Endothelial cell of umbilical vein (primary cell): ENCODE measurements around the gene VRK1. TPM values are rescaled to one million over a fixed set of nuclear protein-coding genes. Genes with fewer than 3 reads are reported as not detected.

Experiments used
- BruUV-seq: library from RNA; stranded (reverse); fragments of 400-500 nt; replicated peaks from 2 replicates; lab custom pipeline; 2021; lab: Mats Ljungman, UMichigan
- CTCF ChIA-PET: fragments of 300-600, 350-600 bp; sonication (Branson Sonifier 250); formaldehyde crosslinking; loops from one replicate; lab custom pipeline; 2021; ENCODE audit warnings: antibody characterized with exemption, inconsistent platforms; lab: Charles Lee
- POLR2A ChIA-PET: fragments of 300-600, 350-600 bp; sonication (Branson Sonifier 250); formaldehyde crosslinking; loops from one replicate; lab custom pipeline; 2021; ENCODE audit warnings: antibody characterized with exemption, inconsistent platforms; lab: Charles Lee
- DNase-seq: peaks from one replicate; pipeline ENCODE4 v3.0.0-alpha.2; 2011; ENCODE audit warnings: low read depth, low spot score
- FAIRE-seq: peaks from 2 replicates; lab custom pipeline; 2011; peaks lifted over from hg19 to GRCh38; lab: Jason Lieb, UNC
- H2AFZ ChIP-seq: 2 replicates; pipeline ENCODE4 v1.6.0; 2012; ENCODE audit warnings: low read depth, low read length, control low read depth, inconsistent platforms
- H3K27ac ChIP-seq: 2 replicates; pipeline ENCODE4 v1.5.1; 2011; ENCODE audit warnings: low read depth, mild to moderate bottlenecking, control low read depth, low read length, moderate library complexity; ENCODE audit not compliant: insufficient read depth
- H3K27me3 ChIP-seq, 2 experiments: 2 replicates each; pipeline versions ENCODE4 v1.6.0 to v1.6.1; 2011; ENCODE audit warnings: low read length in 2 of 2, mixed read lengths in 1 of 2; ENCODE audit not compliant: control insufficient read depth in 2 of 2, insufficient read depth in 2 of 2
- H3K36me3 ChIP-seq, 2 experiments: 2 replicates in 1 of 2; 3 replicates in 1 of 2; pipeline ENCODE4 v1.5.1; 2011; ENCODE audit warnings: low read length in 2 of 2, mild to moderate bottlenecking in 1 of 2, moderate library complexity in 1 of 2; ENCODE audit not compliant: control insufficient read depth in 2 of 2, insufficient read depth in 2 of 2; ENCODE audit errors: extremely low read depth in 1 of 2
- H3K4me1 ChIP-seq: 3 replicates; pipeline ENCODE4 v1.5.1; 2011; ENCODE audit warnings: mild to moderate bottlenecking, low read length; ENCODE audit not compliant: control insufficient read depth, insufficient read depth; ENCODE audit errors: extremely low read depth
- H3K4me2 ChIP-seq: 2 replicates; pipeline ENCODE4 v1.6.1; 2011; ENCODE audit warnings: low read length, control low read depth, mixed read lengths; ENCODE audit not compliant: insufficient read depth
- H3K4me3 ChIP-seq, 3 experiments: fragments of 200-600 bp in 1 of 3; sonication (generic), shearing (Covaris generic) in 1 of 3; replicated peaks in 1 of 3; 2 replicates each; pipeline ENCODE4 v1.5.1; 2011 to 2016; ENCODE audit warnings: control low read depth in 3 of 3, low read length in 3 of 3, mild to moderate bottlenecking in 2 of 3, inconsistent platforms in 1 of 3, low read depth in 1 of 3, moderate library complexity in 1 of 3; ENCODE audit not compliant: insufficient read depth in 1 of 3
- H3K79me2 ChIP-seq: 2 replicates; pipeline ENCODE4 v1.6.0; 2012; ENCODE audit warnings: low read length, inconsistent platforms; ENCODE audit not compliant: control insufficient read depth, insufficient read depth
- H3K9ac ChIP-seq: replicated peaks from 2 replicates; pipeline ENCODE3; 2011; ENCODE audit warnings: low read length, control low read depth; ENCODE audit not compliant: insufficient read depth; ENCODE audit errors: extremely low read depth
- H3K9me1 ChIP-seq: replicated peaks from 3 replicates; pipeline ENCODE4 v1.6.0; 2011; ENCODE audit warnings: mild to moderate bottlenecking, low read length; ENCODE audit not compliant: control insufficient read depth, insufficient read depth; ENCODE audit errors: extremely low read depth
- H3K9me3 ChIP-seq: replicated peaks from 2 replicates; pipeline ENCODE4 v1.5.1; 2012; ENCODE audit warnings: low read length, inconsistent platforms; ENCODE audit not compliant: control insufficient read depth, insufficient read depth
- H4K20me1 ChIP-seq: replicated peaks from 2 replicates; pipeline ENCODE3; 2011; ENCODE audit warnings: mild to moderate bottlenecking, low read length; ENCODE audit not compliant: control insufficient read depth, insufficient read depth; ENCODE audit errors: extremely low read depth
- CTCF ChIP-seq, 2 donors: IDR thresholded peaks; 1 replicate in 1 of 2; 2 replicates in 1 of 2; pipeline ENCODE4 v1.5.1; 2011; ENCODE audit warnings: low read length in 2 of 2, mild to moderate bottlenecking in 2 of 2, moderate library complexity in 2 of 2, control low read depth in 1 of 2, inconsistent platforms in 1 of 2, low read depth in 1 of 2; ENCODE audit not compliant: insufficient read depth in 1 of 2; ENCODE audit errors: extremely low read depth in 1 of 2
- EZH2 ChIP-seq: IDR thresholded peaks from 2 replicates; pipeline ENCODE4 v1.6.1; 2012; ENCODE audit warnings: borderline replicate concordance, low read depth, mild to moderate bottlenecking, moderate library complexity, low read length, inconsistent platforms; ENCODE audit not compliant: severe bottlenecking
- FOS ChIP-seq: IDR thresholded peaks from 2 replicates; pipeline ENCODE4 v1.6.1; 2011; ENCODE audit warnings: mild to moderate bottlenecking, low read length, moderate library complexity, borderline replicate concordance; ENCODE audit not compliant: insufficient read depth
- GATA2 ChIP-seq: IDR thresholded peaks from 2 replicates; pipeline ENCODE4 v1.7.0; 2011; ENCODE audit warnings: low read depth, mild to moderate bottlenecking, moderate library complexity, mixed read lengths, low read length; ENCODE audit not compliant: insufficient read length, insufficient read depth
- JUN ChIP-seq: IDR thresholded peaks from 2 replicates; pipeline ENCODE4 v1.6.1; 2011; ENCODE audit warnings: borderline replicate concordance, low read depth; ENCODE audit not compliant: insufficient read length, insufficient read depth
- MAX ChIP-seq: IDR thresholded peaks from 2 replicates; pipeline ENCODE4 v1.6.1; 2011; ENCODE audit not compliant: insufficient read depth, insufficient read length
- MYC ChIP-seq: IDR thresholded peaks from one replicate; pipeline ENCODE4 v1.6.1; 2011; ENCODE audit warnings: mild to moderate bottlenecking, low read depth, low read length
- POLR2A ChIP-seq: IDR thresholded peaks from 2 replicates; pipeline ENCODE4 v1.6.1; 2012; ENCODE audit warnings: low read depth, mild to moderate bottlenecking, control low read depth, low read length
- POLR2AphosphoS5 ChIP-seq: IDR thresholded peaks from 2 replicates; pipeline ENCODE4 v1.6.1; 2012; ENCODE audit warnings: low read depth, mild to moderate bottlenecking, control low read depth, low read length, moderate library complexity; ENCODE audit not compliant: insufficient read depth
- dilution Hi-C: fragments of 300-500 bp; cut with MboI; formaldehyde crosslinking; loops from one replicate; pipeline ENCODE4 v1.15.0; 2019; ENCODE audit warnings: low sequenced_read_pairs; ENCODE audit not compliant: extremely low pct_ligation_motif_present
- intact Hi-C: fragments of 100-400 bp; cut with micrococcal nuclease; formaldehyde crosslinking; loops from one replicate; pipeline ENCODE4 v1.10.0; 2022
- polyA plus RNA-seq, 4 experiments: library from polyadenylated mRNA; depleted of rRNA in 3 of 4; stranded (reverse) in 3 of 4; unstranded in 1 of 4; fragments of >200 nt; gene quantifications; 2 replicates each; pipeline versions ENCODE4 v1.2.1 to v1.2.3, GENCODE V29; 2011 to 2012; ENCODE audit warnings: missing spikeins in 1 of 4
- total RNA-seq: library from RNA; stranded (reverse); gene quantifications from 2 replicates; pipeline ENCODE4 v1.2.3, GENCODE V29; 2021

The VRK1 gene
- total and polyA plus RNA-seq, 2 donors (not counting 3 experiments of a cell fraction or from before 2014, with no cell fraction given) = 7.1 to 31.7 TPM

DNA sequence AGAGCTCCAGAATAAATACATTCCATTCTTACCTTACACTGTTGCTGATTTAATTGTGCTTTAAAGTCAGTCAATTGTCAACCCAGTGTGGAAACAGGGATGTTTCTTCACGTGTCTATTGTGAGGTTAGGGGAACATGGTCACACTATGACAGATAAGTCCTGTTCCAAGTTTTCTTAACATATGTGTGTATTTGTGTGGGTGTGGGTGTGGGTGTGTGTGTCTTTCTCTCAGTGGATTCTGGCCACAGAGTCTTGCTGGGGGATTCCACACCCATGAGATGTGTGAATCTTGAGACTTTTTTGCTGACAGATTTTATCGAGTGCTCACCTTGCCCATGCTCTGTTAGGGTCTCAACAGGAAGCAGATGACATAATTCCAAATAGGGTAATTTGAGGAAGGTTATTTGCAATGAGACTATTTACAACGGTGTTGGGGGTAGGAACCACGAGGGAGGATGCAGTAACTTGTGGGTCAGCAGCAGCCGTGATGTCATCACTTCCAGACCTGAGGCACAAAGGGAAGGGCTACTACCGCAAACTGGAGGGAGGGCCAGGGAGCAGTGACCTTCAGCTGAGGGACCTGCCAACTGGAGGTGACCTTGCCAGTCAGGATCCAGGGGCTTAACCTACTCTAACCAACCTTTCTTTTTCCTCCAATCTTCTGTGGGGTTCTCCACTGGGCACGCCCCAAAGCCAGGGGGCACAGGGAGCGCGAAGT is 1.9 kb upstream of the VRK1 start:
- POLR2A ChIA-PET = no interaction called here
- Histone ChIP-seq H3K36me3 (no peaks in the 10 kb centered on the region), H3K4me2 (no peak overlapping the region), H3K9ac (no peak overlapping the region), H3K27ac (no peak overlapping the region), H4K20me1 (no peaks in the 10 kb centered on the region), H3K9me3 (no peaks in the 10 kb centered on the region), H3K4me1 (peaks cover 10% of the 10 kb centered on the region), H3K27me3 (no peaks in the 10 kb centered on the region), H3K9me1 (no peaks in the 10 kb centered on the region), H2AFZ (no peak overlapping the region), H3K79me2 (peaks cover 26% of the 10 kb centered on the region), H3K4me3 (no peak overlapping the region)
- CTCF ChIA-PET = interaction anchor here (2.1 kb wide), 1 partner anchor 57 kb away, joined by 5 read pairs; no protein-coding TSS in a partner anchor
- dilution Hi-C loops (no loop called here), intact Hi-C loops (loop anchor here (5.0 kb wide), 1 partner anchor 228 kb away; no protein-coding TSS in a partner anchor)
- no peak for DNase-seq
- no TSS peak for BruUV-seq
- no peak for TF ChIP-seq EZH2
- TF ChIP-seq POLR2A = no peak
- TF ChIP-seq FOS = no peak
- TF ChIP-seq MAX = no peak
- no peak for TF ChIP-seq GATA2
- TF ChIP-seq JUN = no peak
- TF ChIP-seq POLR2AphosphoS5 = no peak
- TF ChIP-seq MYC = no peak
- TF ChIP-seq CTCF (IDR thresholded peaks at IDR 0.05; ENCODE audit: extremely low read depth in 1 of 2, insufficient read depth in 1 of 2, low read depth in 1 of 2, low read length in 2 of 2) = no peak
- no peak for FAIRE-seq
